Bronchial epithelial cell (primary cell): ENCODE measurements around the gene PDZD2. TPM values are rescaled to one million over a fixed set of nuclear protein-coding genes. Genes with fewer than 3 reads are reported as not detected.

Experiments used
- DNase-seq: peaks from one replicate; pipeline ENCODE4 v3.0.0-alpha.2; 2010; ENCODE audit warnings: low read depth
- FAIRE-seq: peaks from 2 replicates; lab custom pipeline; 2011; peaks lifted over from hg19 to GRCh38; lab: Jason Lieb, UNC
- H3K27me3 ChIP-seq: 2 replicates; pipeline ENCODE4 v1.5.1; 2011; ENCODE audit warnings: low read length; ENCODE audit not compliant: control insufficient read depth, insufficient read depth
- H3K36me3 ChIP-seq: 2 replicates; pipeline ENCODE4 v1.5.1; 2011; ENCODE audit warnings: low read length; ENCODE audit not compliant: control insufficient read depth, insufficient read depth
- H3K4me3 ChIP-seq: 2 replicates; pipeline ENCODE4 v1.5.1; 2011; ENCODE audit warnings: mild to moderate bottlenecking, low read depth, low read length, control low read depth
- CTCF ChIP-seq: IDR thresholded peaks from 2 replicates; pipeline ENCODE4 v1.5.1; 2011; ENCODE audit warnings: mild to moderate bottlenecking, moderate library complexity, low read length, control low read depth, inconsistent platforms; ENCODE audit not compliant: insufficient read depth, severe bottlenecking
- total RNA-seq: library from RNA; depleted of rRNA; stranded (reverse); fragments of >200 nt; gene quantifications from 2 replicates; pipeline ENCODE4 v1.2.1, GENCODE V29; 2014

PDZD2 gene
- total RNA-seq, 1 donor from 2014 or later = 1.8 TPM

GRCh38 chr5:31986101-31986500 lies 347.2 kb downstream of the PDZD2 start:
- Histone ChIP-seq H3K36me3 (no peaks in the 10 kb centered on the region), H3K27me3 (no peaks in the 10 kb centered on the region), H3K4me3 (no peak overlapping the region)
- FAIRE-seq = no peak
- DNase-seq = no peak
- no peak for TF ChIP-seq CTCF

- FAIRE-seq = peak; percentile 36
Observed at GRCh38 chr5:31987985-31988710, 349.2 kb downstream of the PDZD2 start.

GRCh38 chr5:31990081-31990650 lies 351.2 kb downstream of the PDZD2 start:
- no peak for DNase-seq
- Histone ChIP-seq H3K4me3 (no peak overlapping the region), H3K36me3 (no peaks in the 10 kb centered on the region), H3K27me3 (no peaks in the 10 kb centered on the region)
- FAIRE-seq = no peak
- TF ChIP-seq CTCF = no peak

More at GRCh38 chr5:31987985-31988710, 349.2 kb downstream of the PDZD2 start:
- Histone ChIP-seq H3K36me3 (no peaks in the 10 kb centered on the region), H3K4me3 (no peak overlapping the region), H3K27me3 (no peaks in the 10 kb centered on the region)
- TF ChIP-seq CTCF = peak; percentile 21
- peak; percentile 96 for DNase-seq

- no peak for TF ChIP-seq CTCF
- no peaks in the 10 kb centered on the region for H3K36me3 ChIP-seq
- FAIRE-seq (peak; percentile 97), DNase-seq (peak; percentile 66)
- H3K4me3 ChIP-seq = no peak overlapping the region
- no peaks in the 10 kb centered on the region for H3K27me3 ChIP-seq
Observed at GRCh38 chr5:31990701-31991110, 351.8 kb downstream of the PDZD2 start.

GRCh38 chr5:31992377-31992776 lies 353.4 kb downstream of the PDZD2 start:
- H3K4me3 ChIP-seq = no peak overlapping the region
- TF ChIP-seq CTCF = no peak
- FAIRE-seq = no peak
- no peaks in the 10 kb centered on the region for H3K27me3 ChIP-seq
- H3K36me3 ChIP-seq = no peaks in the 10 kb centered on the region
- no peak for DNase-seq
